ENCODE data around the gene FBLN2.
"Not testable (repeated sequence)": the region's sequence is repeated elsewhere in the genome, so short reads cannot be mapped to it uniquely, and the experiment has no call there.

Gene FBLN2

DNA sequence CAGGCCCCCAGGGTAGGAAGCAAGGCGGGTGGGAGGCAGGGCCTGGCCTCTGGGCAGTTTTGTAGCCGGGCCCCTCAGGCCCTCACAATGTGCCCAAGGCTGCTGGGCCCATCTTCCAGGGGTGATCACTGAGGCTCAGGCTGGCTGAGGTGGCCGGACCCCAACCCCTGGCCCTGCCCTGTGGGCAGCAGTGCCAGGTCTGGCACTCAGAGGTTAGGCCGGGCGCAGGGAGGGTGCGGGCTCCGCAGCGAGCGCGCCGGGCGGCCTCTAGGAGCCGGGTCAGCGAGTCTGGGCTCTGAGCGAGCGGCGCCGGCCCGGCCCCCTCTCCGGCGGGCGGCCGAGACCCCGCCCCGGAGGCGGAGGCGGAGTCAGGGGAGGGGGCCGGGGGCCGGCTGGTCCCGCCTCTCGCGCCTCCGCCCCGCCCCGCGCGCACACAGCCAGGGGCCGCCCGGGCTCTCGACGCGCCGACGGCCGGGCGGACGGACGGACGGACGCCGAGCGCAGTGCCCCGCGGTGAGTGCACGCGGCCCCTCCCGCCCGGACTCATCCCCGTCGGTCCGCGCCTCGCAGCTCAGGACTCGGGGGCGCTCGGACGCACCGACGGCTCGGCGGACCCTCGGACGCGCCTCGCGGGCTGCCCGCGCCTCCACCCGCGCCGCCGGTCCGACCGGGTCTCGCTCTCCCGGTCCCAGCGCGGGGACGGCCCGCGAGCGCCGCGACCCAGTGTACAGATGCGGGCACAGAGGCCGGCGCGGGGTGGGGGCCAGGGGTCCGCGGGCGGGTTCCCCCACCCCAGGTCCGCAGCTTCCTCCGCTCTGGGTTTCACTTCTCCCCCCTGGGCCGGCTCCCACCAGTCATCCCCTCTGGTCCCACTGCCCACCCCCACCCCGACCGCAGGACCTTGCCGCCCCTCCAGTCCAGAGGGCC, at the start of gene FBLN2:
FBLN2 (plus strand) TSS at position 430 of the 927 bp plus-strand sequence. CDS start 21,231 bp downstream, outside the sequence.
- DNase-seq, result no peak

DNA sequence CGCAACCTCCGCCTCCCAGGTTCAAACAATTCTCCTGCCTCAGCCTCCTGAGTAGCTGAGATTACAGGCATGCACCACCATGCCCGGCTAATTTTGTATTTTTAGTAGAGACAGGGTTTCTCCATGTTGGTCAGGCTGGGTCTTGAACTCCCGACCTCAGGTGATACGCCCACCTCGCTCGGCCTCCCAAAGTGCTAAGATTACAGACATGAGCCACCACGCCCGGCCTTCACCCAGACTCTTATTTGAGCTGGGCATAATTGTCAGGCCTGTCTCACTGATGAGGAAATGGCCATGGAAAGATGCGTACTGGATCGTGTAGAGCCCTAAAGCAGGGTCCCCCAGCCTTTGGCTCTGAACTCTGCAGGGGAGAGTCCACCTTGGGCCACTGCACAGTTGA, 49.7 kb upstream of the FBLN2 start:
- not testable (repeated sequence) for DNase-seq

DNA sequence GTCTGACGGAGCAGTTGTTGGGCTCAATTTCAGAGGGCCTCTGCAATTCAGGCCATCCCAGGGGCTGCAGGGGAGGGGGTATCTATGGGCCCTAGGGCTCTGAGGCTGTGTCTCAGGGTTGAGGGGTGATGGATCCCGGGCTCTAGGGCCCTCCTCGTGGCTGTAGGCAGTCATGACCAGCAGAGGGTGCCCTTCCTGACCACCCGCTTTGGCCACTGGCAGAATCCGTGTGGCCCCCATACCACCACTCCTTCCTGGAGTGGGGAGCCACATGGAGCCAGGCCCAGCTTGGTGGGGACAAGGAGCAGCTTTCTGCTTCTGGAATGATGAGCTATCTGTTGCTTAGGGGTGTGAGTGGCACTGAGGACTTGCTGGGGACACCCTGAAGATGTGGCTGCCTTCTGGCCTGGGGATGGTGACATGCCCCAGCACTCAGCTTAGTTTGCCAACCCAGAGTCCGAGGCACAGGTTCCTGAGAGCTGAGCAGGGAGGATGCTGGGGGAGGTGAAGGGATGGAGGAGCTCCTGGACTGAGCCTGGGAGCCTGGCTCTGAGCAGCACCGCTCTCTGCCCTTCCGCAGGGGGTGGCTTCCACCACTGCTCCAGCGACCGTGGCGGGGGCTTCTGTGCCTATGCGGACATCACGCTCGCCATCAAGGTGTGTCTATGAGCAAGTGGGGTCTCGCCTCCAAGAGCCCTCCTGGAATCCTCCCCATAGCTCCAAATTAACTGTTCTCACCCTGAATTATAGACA, 48.6 kb upstream of the FBLN2 start:
- DNase-seq, result no peak

DNA sequence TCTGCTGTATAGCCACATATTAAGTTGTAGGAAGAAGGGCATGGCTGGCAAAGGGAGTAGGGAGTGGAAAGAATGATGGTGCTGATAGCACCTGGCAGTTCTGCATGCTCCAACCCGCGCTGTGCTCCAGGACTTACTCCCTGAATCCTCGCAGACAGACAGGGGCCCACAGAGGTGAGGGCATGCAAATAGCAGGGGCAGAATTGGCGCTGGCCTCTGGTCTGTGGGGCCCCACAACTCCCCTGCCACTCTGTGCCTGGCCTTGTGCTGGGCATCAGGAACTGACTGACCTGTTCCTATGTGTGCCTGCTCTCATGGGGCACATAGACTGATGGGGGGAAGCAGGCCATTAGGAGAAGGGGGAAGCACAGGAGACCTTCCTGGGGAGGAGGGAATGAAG, 47.9 kb upstream of the FBLN2 start:
- no peak for DNase-seq

DNA sequence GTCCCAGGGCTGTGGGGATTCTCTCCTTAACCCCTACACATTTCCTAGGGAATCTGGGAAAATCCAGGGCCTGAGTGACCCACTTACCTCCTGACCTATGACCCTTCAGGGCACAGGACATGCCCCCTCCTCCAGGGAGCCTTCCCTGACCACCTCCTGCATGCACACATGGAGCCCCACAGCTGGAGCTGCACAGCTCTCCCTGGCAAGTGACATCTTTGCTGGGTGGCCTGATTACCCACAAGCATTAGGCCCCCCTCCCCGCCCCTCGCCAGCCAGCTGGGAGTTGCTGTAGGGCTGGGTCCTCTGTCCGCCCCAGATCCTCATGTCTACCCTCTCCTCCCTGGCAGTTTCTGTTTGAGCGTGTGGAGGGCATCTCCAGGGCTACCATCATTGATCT, 47.4 kb upstream of the FBLN2 start:
- DNase-seq, result no peak

DNA sequence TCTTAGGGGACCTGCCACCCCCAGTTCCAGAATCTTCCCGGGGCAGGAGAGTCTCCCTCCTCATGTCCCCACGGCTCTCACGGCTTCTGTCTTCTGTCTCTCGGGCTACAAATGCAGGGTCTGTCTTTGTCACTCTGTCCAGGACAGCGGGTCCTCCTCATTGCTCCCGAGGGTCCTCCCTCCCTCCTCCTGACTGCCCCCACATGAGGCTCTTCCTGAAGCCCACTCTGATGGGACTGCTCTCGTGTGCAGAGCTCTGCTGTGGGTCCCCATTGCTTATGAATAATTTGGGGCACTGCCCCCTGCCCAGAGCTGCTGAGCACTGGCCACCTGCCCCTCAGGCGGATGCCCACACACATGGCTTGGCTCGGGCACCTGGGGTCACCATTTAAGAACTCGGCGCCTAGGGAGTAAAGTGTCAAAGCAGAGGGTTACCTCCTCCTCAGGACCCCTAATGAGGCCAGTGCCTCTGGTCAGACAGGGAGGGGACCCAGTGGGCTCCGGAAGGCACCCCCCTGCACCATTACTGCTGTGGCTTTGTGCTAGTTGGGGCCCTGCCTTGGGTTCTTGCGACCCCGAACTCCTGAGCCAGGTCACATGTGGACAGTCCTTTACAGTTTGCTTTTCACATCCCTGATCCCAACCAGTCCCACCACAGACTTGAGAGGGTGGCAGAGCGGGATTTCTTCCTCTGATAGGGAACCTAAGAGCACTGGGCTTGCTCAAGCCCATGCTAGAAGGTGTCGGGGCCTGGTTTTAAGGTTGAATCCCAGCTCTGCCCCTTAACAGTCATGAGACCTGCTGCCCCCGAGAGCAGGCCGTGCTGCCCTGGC, 46.8 kb upstream of the FBLN2 start:
- no peak for DNase-seq

DNA sequence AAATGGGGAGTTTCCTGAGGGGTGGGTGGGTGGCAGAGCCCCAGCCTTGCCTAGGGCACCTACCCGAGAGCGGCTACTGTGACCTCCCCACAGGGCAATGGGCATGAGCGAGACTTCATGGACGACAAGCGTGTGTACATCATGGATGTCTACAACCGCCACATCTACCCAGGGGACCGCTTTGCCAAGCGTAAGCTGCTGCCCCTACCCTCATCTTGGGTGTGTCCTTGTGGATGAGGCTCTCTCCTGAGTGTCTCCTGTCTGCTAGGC, 46.2 kb upstream of the FBLN2 start:
- no peak for DNase-seq

DNA sequence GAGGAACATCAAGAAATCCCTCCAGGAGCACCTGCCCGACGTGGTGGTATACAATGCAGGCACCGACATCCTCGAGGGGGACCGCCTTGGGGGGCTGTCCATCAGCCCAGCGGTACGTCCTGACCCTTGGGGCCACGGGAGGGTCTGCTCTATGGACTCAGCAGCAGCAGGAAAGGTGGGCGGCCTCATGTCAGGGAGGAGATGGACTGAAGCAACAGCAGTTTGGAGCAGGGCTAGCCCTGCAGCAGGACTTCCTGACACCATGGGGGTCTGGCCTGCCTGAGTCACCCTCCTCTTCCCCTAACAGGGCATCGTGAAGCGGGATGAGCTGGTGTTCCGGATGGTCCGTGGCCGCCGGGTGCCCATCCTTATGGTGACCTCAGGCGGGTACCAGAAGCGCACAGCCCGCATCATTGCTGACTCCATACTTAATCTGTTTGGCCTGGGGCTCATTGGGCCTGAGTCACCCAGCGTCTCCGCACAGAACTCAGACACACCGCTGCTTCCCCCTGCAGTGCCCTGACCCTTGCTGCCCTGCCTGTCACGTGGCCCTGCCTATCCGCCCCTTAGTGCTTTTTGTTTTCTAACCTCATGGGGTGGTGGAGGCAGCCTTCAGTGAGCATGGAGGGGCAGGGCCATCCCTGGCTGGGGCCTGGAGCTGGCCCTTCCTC, 44.6 kb upstream of the FBLN2 start:
- no peak for DNase-seq

DNA sequence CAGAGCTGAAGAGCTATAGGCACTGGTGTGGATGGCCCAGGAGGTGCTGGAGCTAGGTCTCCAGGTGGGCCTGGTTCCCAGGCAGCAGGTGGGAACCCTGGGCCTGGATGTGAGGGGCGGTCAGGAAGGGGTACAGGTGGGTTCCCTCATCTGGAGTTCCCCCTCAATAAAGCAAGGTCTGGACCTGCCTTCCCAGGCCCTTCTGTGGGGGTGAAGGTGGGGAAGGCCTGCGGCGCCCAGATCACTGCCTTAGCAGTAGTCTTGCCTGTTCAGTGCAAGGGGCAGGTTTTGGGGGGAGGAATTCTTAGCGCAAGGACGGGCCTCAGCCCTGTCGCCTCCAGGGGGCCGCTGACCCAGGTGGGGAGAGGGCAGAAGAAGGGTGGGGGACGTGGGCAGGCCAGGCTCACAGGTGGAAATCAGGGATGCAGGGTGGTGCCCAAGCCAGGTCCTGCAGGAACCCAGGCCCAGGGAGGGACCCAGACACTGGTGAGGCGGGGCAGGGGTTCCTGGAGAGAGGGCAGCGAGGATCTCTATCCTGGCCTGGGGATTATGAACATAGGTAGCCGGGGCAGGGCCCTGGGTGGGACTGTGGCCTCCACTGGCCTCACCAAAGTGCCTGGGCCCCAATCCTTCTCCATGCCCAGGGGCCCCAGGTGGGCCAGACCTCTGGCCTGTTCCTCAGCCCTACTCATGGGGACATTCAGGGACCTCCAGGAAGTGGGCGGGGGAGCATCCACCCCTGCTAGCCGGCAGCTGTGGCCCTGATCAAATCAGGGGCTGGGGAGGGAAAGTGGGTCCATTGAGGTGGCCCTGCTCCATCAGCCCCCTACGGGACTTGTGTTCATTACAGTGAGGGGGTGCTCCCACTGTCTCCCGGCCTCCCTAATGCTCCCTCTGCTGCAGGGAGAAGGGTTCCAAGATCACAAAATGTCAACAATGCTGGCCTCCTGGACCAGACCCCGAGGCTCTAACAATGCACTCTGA, 43.5 kb upstream of the FBLN2 start:
- DNase-seq, result no peak

DNA sequence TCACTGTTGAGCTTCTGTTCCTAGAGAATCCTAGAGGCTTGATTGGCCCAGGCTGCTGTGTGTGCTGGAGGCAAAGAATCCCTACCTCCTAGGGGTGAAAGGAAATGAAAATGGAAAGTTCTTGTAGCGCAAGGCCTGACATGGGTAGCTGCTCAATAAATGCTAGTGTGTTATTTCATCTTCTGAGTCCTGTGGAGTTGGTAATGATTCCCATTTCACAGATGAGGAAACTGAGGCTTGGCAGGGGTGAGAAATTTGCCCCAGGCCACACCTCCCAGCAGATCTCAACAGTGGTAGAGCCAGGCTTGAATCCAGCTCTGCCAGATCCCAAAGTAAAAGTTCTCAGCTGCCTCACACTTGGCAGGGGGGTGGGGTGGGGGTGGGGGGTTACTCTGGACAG, 42.7 kb upstream of the FBLN2 start:
- DNase-seq, result no peak

DNA sequence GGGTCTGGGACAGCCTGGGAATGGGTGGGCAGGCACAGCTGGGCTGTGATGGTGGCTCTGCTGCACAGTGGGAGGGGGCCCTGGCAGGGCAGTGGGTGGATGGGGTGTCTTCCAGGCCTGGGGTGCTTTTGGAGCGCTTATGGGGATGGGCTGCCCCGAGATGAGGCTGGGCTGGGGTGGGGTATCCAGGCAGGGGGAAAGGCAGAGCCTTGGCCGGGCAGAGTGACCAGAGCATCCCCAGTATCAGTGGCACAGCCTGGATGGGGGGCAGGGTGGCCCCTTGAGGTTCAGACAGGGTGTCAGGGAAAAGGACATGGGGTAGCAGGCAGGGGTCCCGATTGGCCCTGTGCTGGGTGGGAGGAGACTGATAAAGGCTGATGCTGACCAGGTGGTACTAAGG, 42.2 kb upstream of the FBLN2 start:
- no peak for DNase-seq

DNA sequence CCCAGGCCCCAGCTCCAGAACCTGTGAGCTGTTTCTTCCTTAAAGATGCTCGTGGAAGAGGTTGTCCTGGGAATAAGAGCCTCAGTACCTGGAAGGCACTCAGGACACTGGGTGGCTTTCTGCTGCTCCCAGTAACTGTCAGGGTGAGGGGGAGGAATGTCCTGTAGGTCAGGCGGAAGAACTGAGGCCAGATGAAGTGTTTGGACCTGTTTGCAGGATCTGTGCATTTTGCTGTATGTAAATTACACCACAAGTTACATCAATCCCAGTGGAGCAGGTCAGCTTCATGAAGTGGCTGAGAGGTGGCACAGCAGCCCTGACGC, 41.7 kb upstream of the FBLN2 start:
- no peak for DNase-seq

DNA sequence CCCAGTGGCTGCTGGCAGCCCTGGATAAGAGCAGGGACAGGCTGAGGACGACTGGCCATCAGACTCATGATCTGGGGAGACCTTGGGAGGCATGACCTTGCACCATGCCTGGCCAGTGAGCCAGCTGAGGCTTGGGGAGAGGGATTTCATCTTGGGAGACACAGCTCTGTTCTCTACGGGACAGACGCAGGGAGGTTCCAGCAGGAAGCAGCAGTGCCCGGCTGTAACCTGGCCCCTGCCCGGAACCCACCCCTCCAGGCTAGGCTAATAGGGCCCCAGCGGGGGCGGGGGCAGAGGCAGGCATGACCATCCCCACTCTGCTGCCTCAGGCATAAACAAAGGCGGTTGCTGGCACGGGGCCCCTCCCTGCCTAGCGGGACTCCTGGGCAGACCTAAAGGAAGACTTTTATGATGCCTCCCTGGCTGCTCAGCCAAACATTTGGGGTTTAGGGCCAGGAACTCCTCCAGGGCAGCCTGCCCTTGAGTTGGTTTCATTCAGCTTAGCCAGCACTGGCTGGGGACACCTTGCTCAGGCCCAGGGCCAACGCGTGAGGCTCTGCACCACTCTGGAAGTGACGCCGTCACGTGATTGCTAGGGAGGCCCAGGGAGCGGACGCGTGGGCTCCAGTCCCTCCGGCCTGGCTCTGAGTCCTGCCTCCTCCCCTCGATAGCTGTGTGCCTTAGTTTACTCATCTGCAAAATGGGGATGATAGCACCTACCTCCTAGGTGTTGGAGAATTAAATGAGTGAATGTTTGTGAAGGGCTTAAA, 41.2 kb upstream of the FBLN2 start:
- DNase-seq, result no peak

DNA sequence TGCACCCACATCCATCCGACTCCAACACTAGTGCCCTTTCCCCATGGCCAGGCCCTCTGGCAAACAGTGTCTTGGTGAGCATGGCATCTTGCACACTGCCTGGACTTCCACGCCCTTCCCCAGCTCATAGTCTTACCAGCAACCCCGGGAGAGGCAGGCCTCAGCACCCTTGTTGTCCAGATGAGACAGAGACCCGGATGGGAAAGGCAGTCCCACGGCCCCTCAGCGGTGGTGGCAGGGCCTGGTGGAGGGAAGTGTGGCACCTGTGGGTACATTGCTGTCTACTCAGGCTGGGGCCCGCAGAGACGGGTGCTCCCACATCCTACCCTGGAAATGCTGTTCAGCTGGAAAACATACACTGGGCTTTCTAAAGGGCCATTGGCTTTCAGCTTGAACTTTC, 40.4 kb upstream of the FBLN2 start:
- no peak for DNase-seq

DNA sequence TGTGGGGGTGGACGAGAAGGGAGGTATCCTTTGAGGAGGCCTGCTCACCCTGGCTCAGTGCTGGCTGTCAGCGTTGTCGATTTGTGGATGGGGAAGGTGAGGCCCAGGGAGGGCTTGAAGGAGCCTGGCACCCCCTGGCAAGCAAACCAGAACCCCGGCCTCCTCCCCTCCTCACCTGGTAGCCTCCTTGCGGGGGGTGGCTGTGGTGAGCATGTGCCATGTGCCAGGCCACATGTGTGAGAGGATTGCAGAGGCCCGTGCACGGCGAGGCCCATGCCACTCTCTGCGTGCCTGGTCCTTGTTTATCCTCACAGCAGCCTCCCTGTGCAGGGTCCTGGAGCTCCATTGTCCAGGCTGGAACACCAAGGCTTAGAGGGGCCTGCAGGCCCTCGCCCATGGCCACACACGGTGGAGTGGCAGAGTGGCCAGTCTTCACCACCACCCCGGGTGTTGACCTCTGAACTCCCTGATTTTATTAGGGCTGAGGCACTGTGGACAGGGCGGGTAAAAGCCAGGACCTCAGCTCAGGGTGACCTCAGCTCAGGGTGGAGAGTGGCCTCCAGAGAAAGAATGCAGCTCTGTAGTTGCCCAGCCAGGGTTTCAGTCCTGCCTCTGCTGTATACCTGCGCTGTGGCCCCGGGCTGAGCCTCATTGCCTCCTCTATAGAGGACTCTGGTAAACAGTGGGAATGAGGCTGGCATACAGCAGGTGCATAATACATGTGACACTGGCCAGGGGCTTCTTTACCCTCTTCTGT, 39.7 kb upstream of the FBLN2 start:
- DNase-seq, result no peak

DNA sequence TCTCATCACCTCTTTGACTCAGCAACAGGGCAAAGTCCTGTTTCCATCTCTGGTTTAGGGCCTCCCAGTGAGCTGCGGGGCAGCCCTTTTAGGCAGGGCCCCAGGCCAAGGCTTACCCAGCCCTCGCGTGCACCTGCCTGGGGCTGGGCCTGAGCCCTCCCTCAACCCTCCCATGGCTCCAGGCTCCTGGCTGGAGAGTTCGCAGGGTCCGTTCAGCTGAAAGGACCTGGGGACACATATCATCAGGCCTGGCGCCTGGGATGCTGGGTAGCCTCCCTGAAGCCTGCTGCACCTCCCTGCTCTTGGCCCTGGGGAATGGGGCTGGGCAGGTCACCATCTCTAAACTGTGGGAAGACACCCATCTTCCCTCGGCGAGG, 39.1 kb upstream of the FBLN2 start:
- DNase-seq, result no peak

DNA sequence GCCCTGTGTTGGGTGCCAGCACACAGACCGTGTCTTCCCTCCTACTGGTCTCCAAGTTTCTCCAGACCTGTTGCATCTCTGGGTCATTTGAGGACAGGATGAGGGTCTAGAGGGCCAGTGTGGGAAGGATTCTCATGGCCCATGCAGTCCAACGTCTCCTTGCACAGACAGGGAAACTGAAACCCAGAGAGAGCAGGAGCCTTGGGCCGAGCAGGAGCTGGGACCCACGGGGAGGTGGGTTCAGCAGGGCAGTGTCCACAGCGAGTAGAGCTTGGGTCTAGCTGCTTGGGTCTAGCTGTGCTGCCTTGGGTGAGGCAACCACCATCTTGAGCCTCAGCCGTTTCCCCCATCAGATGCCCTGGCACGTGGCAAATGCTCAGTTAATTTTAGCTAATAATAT, 36.5 kb upstream of the FBLN2 start:
- no peak for DNase-seq

DNA sequence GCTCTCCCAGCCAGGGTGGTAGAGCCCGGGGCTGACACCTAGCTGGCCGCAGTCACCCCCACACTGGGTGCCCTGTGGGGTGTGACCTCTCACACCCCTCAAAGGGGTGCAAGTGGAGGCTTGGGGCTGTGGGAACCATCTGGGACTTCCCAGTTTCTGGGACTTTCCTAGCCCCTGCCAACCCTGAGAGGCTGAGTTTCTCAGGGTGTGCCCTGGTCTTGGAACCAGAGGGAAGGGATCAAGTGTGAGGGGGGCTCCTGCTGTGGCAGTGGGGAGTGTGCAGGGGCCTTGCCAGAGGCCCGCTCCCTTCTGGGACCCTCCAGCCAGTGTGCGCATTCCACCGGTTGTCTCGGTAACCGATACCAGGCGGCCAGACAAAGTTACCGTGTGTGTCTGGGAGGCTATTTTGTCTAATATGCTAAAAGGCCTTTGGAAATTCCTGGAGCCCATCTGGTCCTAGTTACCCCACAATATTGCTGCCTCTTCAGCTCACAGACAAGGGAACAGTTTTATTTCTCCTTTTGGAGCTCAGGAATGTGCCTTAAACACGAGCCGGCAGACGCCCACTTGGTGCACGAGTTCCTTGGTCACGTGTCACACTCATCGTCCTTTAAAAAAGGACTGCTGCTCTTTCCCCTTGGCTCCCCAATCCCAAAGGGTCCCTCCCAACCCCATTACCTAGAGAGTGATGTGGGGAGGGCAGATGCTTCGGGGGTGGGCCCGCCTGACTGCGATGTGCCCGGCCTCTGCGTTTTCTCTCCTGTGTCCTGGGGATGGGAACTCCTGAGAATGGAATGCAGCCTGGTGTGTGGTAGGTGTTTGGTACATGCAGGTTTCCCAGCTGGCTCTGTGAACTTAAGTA, 35.6 kb upstream of the FBLN2 start:
- DNase-seq, result no peak

DNA sequence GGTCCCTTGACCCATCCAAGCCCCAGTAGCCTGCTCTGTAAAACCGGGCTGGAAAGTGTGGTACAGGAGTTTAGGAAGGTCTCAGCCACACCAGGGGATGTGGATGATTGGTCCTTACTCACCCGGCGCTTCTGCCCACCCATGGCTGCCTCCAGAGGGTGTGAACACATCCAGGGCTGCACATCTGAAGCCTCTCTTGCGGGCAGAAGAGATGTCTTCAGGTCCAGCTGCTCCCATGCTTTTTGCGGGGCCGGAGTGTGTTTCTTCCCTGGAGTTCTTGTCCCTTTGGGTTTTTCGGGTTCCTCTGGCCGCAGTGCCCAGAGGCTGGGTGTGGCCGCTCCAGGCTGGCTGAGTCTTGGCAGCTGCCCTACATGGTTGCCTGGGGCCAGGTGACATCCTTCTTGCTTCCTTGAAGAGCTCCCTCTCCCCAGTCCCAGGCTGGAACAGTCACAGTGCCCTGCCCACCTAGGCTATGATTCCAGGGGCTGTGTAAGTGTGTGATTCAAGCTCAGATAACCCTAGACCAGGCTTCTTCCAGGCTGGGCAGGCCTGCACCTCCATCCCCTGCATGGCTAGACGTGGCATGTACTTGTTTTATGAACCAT, 34.9 kb upstream of the FBLN2 start:
- DNase-seq, result no peak
